Measurements from ENCODE around the gene AZGP1. TPM values are rescaled to one million over a fixed set of nuclear protein-coding genes. Genes with fewer than 3 reads are reported as not detected.
"Not testable (repeated sequence)": the region's sequence is repeated elsewhere in the genome, so short reads cannot be mapped to it uniquely, and the experiment has no call there.

AZGP1 gene
- total RNA-seq, 2 experiments from 2014 or later = not detected

DNA sequence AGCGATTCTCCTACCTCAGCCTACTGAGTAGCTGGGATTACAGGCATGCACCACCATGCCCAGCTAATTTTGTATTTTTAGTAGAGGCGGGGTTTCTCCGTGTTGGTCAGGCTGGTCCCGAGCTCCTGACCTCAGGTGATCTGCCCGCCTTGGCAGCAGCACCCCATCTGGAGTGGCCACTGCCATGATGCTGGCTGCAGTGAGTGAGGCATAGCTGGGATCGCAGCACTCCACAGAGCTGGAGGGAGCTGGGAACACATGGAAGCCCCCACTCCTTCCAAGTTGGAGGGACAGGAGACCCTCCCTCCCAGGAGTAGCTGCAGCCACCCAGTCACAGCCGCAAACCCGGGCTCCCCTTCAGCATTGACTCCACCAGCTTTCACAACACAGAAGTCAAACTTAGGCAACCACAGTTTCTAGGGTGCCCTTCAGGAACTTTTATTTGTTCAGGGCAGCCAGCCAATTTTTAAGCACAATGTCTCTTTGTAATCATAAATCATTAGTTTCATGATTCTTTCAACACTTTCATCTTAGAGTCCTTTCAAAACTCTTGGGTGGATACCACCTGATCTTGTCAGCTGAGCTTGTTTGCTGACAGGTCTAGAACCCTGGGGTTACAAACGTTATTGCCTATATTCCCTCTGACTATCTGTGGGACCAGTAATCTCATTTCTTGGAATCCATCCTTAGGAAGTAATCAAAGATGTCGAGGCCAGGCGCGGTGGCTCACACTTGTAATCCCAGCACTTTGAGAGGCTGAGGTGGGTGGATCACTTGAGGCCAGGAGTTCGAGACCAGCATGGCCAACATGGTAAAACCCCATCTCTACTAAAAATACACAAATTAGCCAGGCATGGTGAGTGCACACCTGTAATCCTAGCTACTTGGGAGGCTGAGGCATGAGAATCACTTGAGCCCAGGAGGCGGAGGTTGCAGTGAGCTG lies 36.8 kb upstream of the AZGP1 start:
- DNase-seq; H3K4me3 Mint-ChIP-seq; H3K9me3 Mint-ChIP-seq; H3K36me3 Mint-ChIP-seq; ATAC-seq (ENCODE audit: low read depth); H3K27me3 Mint-ChIP-seq: not testable (repeated sequence)
- Mint-ChIP-seq H3K27ac (peak overlapping the region; percentile 72), H3K4me1 (peaks cover 21% of the 10 kb centered on the region)
- POLR2A ChIA-PET = interaction anchor here (0.9 to 2.2 kb wide), 5 partner anchors 12 to 114 kb away, joined by 3 to 5 read pairs (median 3); partner anchors contain the start of genes AP4M1, MBLAC1 and MCM7

- Mint-ChIP-seq H3K4me1 (peaks cover 17% of the 10 kb centered on the region), H3K36me3 (no peaks in the 10 kb centered on the region), H3K27ac (no peak overlapping the region), H3K27me3 (peaks cover 3% of the 10 kb centered on the region), H3K4me3 (no peak overlapping the region), H3K9me3 (no peaks in the 10 kb centered on the region)
- POLR2A ChIA-PET = interaction anchor here (1.0 to 1.2 kb wide), 2 partner anchors 11 to 115 kb away, joined by 3 read pairs; partner anchors contain the start of gene MBLAC1
- ATAC-seq (ENCODE audit: low read depth) (no peak), DNase-seq (no peak)
Measured at GRCh38 chr7:100011516-100011915, 35.7 kb upstream of the AZGP1 start.

GRCh38 chr7:100010901-100011300 lies 35.1 kb upstream of the AZGP1 start:
- H3K9me3 Mint-ChIP-seq = no peaks in the 10 kb centered on the region
- H3K27ac Mint-ChIP-seq = no peak overlapping the region
- H3K4me3 Mint-ChIP-seq = no peak overlapping the region
- no peaks in the 10 kb centered on the region for H3K36me3 Mint-ChIP-seq
- DNase-seq (no peak), ATAC-seq (ENCODE audit: low read depth) (no peak)
- peaks cover 3% of the 10 kb centered on the region for H3K27me3 Mint-ChIP-seq
- peaks cover 11% of the 10 kb centered on the region for H3K4me1 Mint-ChIP-seq
- POLR2A ChIA-PET = no interaction called here

DNA sequence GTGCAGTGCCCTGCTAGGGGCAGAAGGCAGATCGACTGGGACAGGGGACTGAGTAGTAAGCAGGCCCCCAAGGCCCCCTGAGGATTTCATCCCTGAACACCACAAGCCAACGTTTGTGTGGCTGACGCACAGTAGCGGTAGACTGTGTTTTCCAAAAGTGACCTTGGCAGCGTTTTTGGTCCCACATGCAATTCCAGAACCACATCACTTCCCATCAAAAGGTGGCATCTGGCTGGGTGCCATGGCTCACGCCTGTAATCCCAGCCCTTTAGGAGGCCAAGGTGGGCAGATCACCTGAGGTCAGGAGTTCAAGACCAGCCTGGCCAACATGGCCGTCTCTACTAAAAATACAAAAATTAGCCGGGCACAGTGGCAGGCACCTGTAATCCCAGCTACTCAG lies 34.1 kb upstream of the AZGP1 start:
- DNase-seq; H3K27ac Mint-ChIP-seq; H3K36me3 Mint-ChIP-seq; ATAC-seq (ENCODE audit: low read depth); H3K9me3 Mint-ChIP-seq; H3K4me1 Mint-ChIP-seq; H3K27me3 Mint-ChIP-seq; POLR2A ChIA-PET; H3K4me3 Mint-ChIP-seq: not testable (repeated sequence)

DNA sequence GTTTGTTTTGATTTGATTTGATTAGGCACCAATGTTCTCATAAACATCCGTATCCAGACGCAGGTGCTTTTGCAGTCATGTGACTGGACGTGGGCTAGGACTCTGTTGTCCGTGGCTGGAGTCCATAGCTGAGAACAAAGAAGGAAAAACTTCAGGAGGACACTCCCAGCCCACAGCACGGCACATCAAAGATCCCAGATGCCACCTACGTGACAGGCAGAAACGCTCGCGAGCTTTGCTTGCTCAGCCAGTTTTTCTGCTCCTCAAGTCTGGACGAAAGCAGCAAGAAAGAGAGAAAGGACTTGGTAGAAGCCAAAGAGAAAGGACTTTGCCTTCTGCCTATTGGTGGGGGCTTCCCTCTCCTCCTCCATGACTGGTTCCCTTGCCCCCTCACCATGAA lies 32.7 kb upstream of the AZGP1 start:
- H3K4me1 Mint-ChIP-seq = peaks cover 7% of the 10 kb centered on the region
- POLR2A ChIA-PET = no interaction called here
- no peaks in the 10 kb centered on the region for H3K36me3 Mint-ChIP-seq
- H3K27ac Mint-ChIP-seq = no peak overlapping the region
- H3K9me3 Mint-ChIP-seq = no peaks in the 10 kb centered on the region
- H3K4me3 Mint-ChIP-seq = no peak overlapping the region
- no peak for DNase-seq
- no peak for ATAC-seq (ENCODE audit: low read depth)
- peaks cover 5% of the 10 kb centered on the region for H3K27me3 Mint-ChIP-seq

DNA sequence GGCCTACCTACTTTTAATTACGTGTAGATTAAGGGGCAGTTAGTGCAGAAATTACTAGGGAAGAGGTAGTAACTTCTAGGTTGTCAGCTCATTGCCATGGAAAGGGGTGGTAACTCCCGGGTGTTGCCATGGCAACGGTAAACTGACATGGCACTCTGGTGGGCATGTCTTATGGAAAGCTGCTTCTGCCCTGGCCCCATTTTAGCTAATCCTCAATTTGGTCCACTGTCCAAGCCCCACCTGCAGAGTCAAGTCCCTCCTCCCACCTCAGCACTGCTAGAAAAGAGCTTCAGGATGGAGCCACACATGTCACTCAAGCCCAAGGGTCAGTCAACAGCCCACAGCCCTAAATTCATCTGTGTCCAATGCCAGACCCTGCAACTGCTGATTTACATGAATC lies 32.1 kb upstream of the AZGP1 start:
- no peak overlapping the region for H3K27ac Mint-ChIP-seq

DNA sequence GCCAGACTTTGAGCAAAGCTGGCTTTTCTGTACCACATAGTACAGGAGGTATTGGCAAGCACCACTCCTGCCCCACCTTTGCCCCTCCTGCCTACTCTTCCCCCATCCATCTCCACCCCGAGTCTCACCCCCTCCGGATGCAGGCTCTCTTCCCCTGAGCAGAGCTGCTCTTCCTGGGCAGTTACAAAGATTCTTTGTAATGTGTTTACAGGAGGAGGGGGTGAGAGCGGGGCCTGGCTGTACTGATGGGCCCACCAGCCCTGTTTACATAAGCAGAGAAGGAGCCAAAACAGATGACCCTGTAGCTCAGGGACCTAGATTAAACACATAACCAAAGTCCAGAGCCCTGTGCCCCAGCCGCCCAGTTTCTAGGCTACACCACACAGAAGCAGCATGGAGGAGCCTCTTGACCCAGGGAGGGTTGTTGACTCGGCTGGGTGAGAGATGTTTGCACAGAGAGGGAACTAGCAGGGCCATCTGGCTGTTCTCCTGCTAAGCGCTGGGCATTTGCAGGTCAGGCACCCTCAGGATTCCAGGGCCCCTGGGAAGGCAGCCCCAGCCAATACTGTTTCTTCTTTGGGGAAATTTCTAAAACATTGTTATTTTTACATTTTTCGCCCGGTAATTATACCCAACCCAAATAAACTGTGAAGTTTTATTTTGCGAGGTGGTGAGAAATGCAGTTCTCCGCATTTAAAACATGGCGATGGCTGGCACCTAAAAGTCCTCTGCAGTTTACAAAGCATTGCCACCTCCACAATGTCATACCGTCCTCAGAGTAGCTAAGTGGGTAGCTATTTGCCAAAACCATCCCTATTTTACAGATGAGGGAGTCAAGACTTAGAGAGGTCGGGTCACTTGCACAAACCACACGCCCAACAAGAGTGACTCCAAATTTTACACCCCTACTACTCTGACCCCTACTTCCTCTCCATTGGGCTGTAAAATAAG lies 28.2 kb upstream of the AZGP1 start:
- Mint-ChIP-seq H3K9me3 (no peaks in the 10 kb centered on the region), H3K4me3 (no peak overlapping the region), H3K27ac (no peak overlapping the region), H3K27me3 (peaks cover 7% of the 10 kb centered on the region), H3K36me3 (no peaks in the 10 kb centered on the region), H3K4me1 (no peaks in the 10 kb centered on the region)
- DNase-seq (no peak), ATAC-seq (ENCODE audit: low read depth) (no peak)
- POLR2A ChIA-PET = interaction anchor here (1.2 kb wide), 1 partner anchor 11 kb away, joined by 3 read pairs; the partner anchor contains the start of gene ZKSCAN1

More for the DNA sequence above, 32.1 kb upstream of the AZGP1 start:
- ATAC-seq (ENCODE audit: low read depth) (no peak), DNase-seq (no peak)
- POLR2A ChIA-PET = no interaction called here
- H3K36me3 Mint-ChIP-seq = no peaks in the 10 kb centered on the region
- H3K9me3 Mint-ChIP-seq = no peaks in the 10 kb centered on the region
- peaks cover 1% of the 10 kb centered on the region for H3K4me1 Mint-ChIP-seq
- no peak overlapping the region for H3K4me3 Mint-ChIP-seq
- H3K27me3 Mint-ChIP-seq = peaks cover 5% of the 10 kb centered on the region

- peaks cover 12% of the 10 kb centered on the region for H3K4me1 Mint-ChIP-seq
Measured at GRCh38 chr7:100000239-100000638, 24.4 kb upstream of the AZGP1 start.

GRCh38 chr7:99997545-99998137 lies 21.8 kb upstream of the AZGP1 start:
- DNase-seq (peak; percentile 90), ATAC-seq (ENCODE audit: low read depth) (peak; percentile 94)
- Mint-ChIP-seq H3K36me3 (no peaks in the 10 kb centered on the region), H3K4me3 (peak overlapping the region; percentile 68), H3K27me3 (peaks cover 9% of the 10 kb centered on the region), H3K9me3 (no peaks in the 10 kb centered on the region), H3K27ac (peak overlapping the region; percentile 83), H3K4me1 (peaks cover 14% of the 10 kb centered on the region)
- POLR2A ChIA-PET = interaction anchor here (0.6 to 3.0 kb wide), 5 partner anchors 15 to 131 kb away, joined by 3 to 22 read pairs (median 4); partner anchors contain the start of gene ZKSCAN1

More at GRCh38 chr7:100000239-100000638, 24.4 kb upstream of the AZGP1 start:
- Mint-ChIP-seq H3K27me3 (peaks cover 5% of the 10 kb centered on the region), H3K36me3 (no peaks in the 10 kb centered on the region), H3K9me3 (no peaks in the 10 kb centered on the region), H3K4me3 (no peak overlapping the region), H3K27ac (no peak overlapping the region)
- ATAC-seq (ENCODE audit: low read depth) (no peak), DNase-seq (no peak)
- POLR2A ChIA-PET = no interaction called here

- no peaks in the 10 kb centered on the region for H3K9me3 Mint-ChIP-seq
- H3K4me3 Mint-ChIP-seq = peak overlapping the region; percentile 68
- peaks cover 14% of the 10 kb centered on the region for H3K4me1 Mint-ChIP-seq
- H3K36me3 Mint-ChIP-seq = no peaks in the 10 kb centered on the region
- DNase-seq (no peak), ATAC-seq (ENCODE audit: low read depth) (no peak)
- peaks cover 9% of the 10 kb centered on the region for H3K27me3 Mint-ChIP-seq
- POLR2A ChIA-PET = interaction anchor here (0.5 to 3.0 kb wide), 6 partner anchors 16 to 133 kb away, joined by 3 to 22 read pairs (median 4); partner anchors contain the start of gene ZKSCAN1
- peak overlapping the region; percentile 83 for H3K27ac Mint-ChIP-seq
Measured at GRCh38 chr7:99996755-99997544, 21.1 kb upstream of the AZGP1 start.

DNA sequence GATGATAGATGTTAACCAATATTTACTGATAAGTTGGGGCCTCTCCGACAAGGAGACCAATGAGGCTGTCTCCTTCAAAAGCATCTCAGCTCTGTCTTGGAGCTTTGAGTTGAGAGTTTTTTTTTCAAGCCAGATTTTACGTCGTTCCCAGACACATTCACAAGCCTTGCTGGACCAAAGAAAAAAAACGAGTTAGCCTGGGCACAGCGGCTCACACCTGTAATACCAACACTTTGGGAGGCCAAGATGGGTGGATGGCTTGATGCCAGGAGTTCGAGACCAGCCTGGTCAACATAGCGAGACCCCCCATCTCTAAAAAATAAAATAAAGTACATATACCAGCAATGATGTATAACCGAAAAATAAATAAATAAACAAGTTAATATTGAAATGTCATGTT lies 19.0 kb upstream of the AZGP1 start:
- H3K4me3 Mint-ChIP-seq = no peak overlapping the region
- H3K27ac Mint-ChIP-seq = no peak overlapping the region

More for the DNA sequence above, 19.0 kb upstream of the AZGP1 start:
- H3K27me3 Mint-ChIP-seq = peaks cover 9% of the 10 kb centered on the region
- H3K9me3 Mint-ChIP-seq = no peaks in the 10 kb centered on the region
- no peak for ATAC-seq (ENCODE audit: low read depth)
- DNase-seq = no peak
- H3K4me1 Mint-ChIP-seq = peaks cover 15% of the 10 kb centered on the region
- POLR2A ChIA-PET = interaction anchor here (1.1 kb wide), 1 partner anchor 75 kb away, joined by 3 read pairs; the partner anchor contains the start of gene TRIM4
- H3K36me3 Mint-ChIP-seq = no peaks in the 10 kb centered on the region
